Activated CD4-positive, alpha-beta memory T cell treated with anti-CD3 and anti-CD28 coated beads for 36 hours (primary cell): ENCODE data around the gene MUC16. TPM values are rescaled to one million over a fixed set of nuclear protein-coding genes. Genes with fewer than 3 reads are reported as not detected.

Experiments used
- CTCF ChIA-PET: fragments of 350-600 bp; sonication (Branson Sonifier 250); formaldehyde crosslinking; loops from one replicate; lab custom pipeline; 2021; ENCODE audit warnings: antibody characterized with exemption, inconsistent platforms; lab: Charles Lee
- POLR2A ChIA-PET: fragments of 350-600 bp; sonication (Branson Sonifier 250); formaldehyde crosslinking; loops from one replicate; lab custom pipeline; 2021; ENCODE audit warnings: antibody characterized with exemption; lab: Charles Lee
- DNase-seq: peaks from one replicate; pipeline ENCODE4 v3.0.0-alpha.2; 2020
- H3K27ac Mint-ChIP-seq: one replicate; pipeline ENCODE4 v1.8.0; 2021; ENCODE audit warnings: mixed read lengths
- H3K27me3 Mint-ChIP-seq: one replicate; pipeline ENCODE4 v1.8.0; 2021; ENCODE audit warnings: mixed read lengths
- H3K36me3 Mint-ChIP-seq: one replicate; pipeline ENCODE4 v1.8.0; 2021; ENCODE audit warnings: mixed read lengths
- H3K4me1 Mint-ChIP-seq: one replicate; pipeline ENCODE4 v1.8.0; 2021; ENCODE audit warnings: low read depth, mixed read lengths
- H3K4me3 Mint-ChIP-seq: one replicate; pipeline ENCODE4 v1.8.0; 2021; ENCODE audit warnings: mild to moderate bottlenecking, mixed read lengths
- H3K9me3 Mint-ChIP-seq: one replicate; pipeline ENCODE4 v1.8.0; 2021; ENCODE audit warnings: mixed read lengths
- intact Hi-C: fragments of 100-400 bp; cut with micrococcal nuclease; formaldehyde crosslinking; loops from one replicate; pipeline ENCODE4 v1.15.1; 2023
- total RNA-seq, 2 experiments: library from RNA; stranded (reverse); gene quantifications; one replicate each; pipeline ENCODE4 v1.2.3, GENCODE V29; 2021

Gene MUC16
- total RNA-seq, 2 experiments from 2014 or later: not detected

- DNase-seq: peak; percentile 13
- Mint-ChIP-seq H3K36me3 (no peaks in the 10 kb centered on the region), H3K27ac (no peak overlapping the region), H3K4me1 (no peaks in the 10 kb centered on the region), H3K27me3 (no peaks in the 10 kb centered on the region), H3K4me3 (no peak overlapping the region), H3K9me3 (no peaks in the 10 kb centered on the region)
- ChIA-PET POLR2A (interaction anchor here (0.6 kb wide), 1 partner anchor 10 kb away, joined by 3 read pairs; no protein-coding TSS in a partner anchor), CTCF (interaction anchor here (0.7 to 1.2 kb wide), 4 partner anchors 18 to 747 kb away, joined by 3 read pairs; no protein-coding TSS in a partner anchor)
- intact Hi-C loops: no loop called here
These were observed 22.0 kb downstream of the MUC16 start for GRCh38 chr19:8988204-8988603.

- H3K36me3 Mint-ChIP-seq: no peaks in the 10 kb centered on the region
- no peak overlapping the region for H3K4me3 Mint-ChIP-seq
- intact Hi-C loops: no loop called here
- H3K27me3 Mint-ChIP-seq: peaks cover under 1% of the 10 kb centered on the region
- no peaks in the 10 kb centered on the region for H3K4me1 Mint-ChIP-seq
- no peak for DNase-seq
- CTCF ChIA-PET: no interaction called here
- no peak overlapping the region for H3K27ac Mint-ChIP-seq
- peaks cover under 1% of the 10 kb centered on the region for H3K9me3 Mint-ChIP-seq
- POLR2A ChIA-PET: no interaction called here
These were observed 23.9 kb downstream of the MUC16 start for GRCh38 chr19:8986296-8986695.

- no peaks in the 10 kb centered on the region for H3K36me3 Mint-ChIP-seq
- no peak overlapping the region for H3K4me3 Mint-ChIP-seq
- peaks cover 9% of the 10 kb centered on the region for H3K9me3 Mint-ChIP-seq
- peak; percentile 8 for DNase-seq
- H3K4me1 Mint-ChIP-seq: no peaks in the 10 kb centered on the region
- ChIA-PET CTCF (no interaction called here), POLR2A (no interaction called here)
- H3K27ac Mint-ChIP-seq: no peak overlapping the region
- intact Hi-C loops: no loop called here
- peaks cover 17% of the 10 kb centered on the region for H3K27me3 Mint-ChIP-seq
These were observed 36.6 kb downstream of the MUC16 start for GRCh38 chr19:8973501-8974091.

GRCh38 chr19:8965887-8966286, 44.3 kb downstream of the MUC16 start:
- intact Hi-C loops: no loop called here
- CTCF ChIA-PET: no interaction called here
- no peak for DNase-seq

More at GRCh38 chr19:8965887-8966286, 44.3 kb downstream of the MUC16 start:
- no peak overlapping the region for H3K27ac Mint-ChIP-seq
- POLR2A ChIA-PET: no interaction called here
- H3K4me1 Mint-ChIP-seq: no peaks in the 10 kb centered on the region
- H3K27me3 Mint-ChIP-seq: peaks cover 9% of the 10 kb centered on the region
- H3K9me3 Mint-ChIP-seq: no peaks in the 10 kb centered on the region
- H3K4me3 Mint-ChIP-seq: no peak overlapping the region
- H3K36me3 Mint-ChIP-seq: no peaks in the 10 kb centered on the region

Other genes starting within 250 kb of the MUC16 start
- 10 to 100 TPM; 27.3 to 30.3 TPM for gene ZNF558, start 178.1 kb downstream of the MUC16 start, total RNA-seq
- gene MBD3L1, start 178.0 kb downstream of the MUC16 start, total RNA-seq: not detected
- not detected for gene OR1M1, start 76.7 kb upstream of the MUC16 start, total RNA-seq
- not detected for gene OR7G2, start 97.1 kb upstream of the MUC16 start, total RNA-seq
- gene OR7G1, start 105.4 kb upstream of the MUC16 start, total RNA-seq: not detected
- gene OR7G3, start 116.5 kb upstream of the MUC16 start, total RNA-seq: not detected
- gene ZNF317, start 130.0 kb upstream of the MUC16 start, total RNA-seq: 10 to 100 TPM; 31.8 to 31.9 TPM
- under 1 TPM in 1 of 2 experiments, not detected in 1; 0.17 TPM for gene OR7D2, start 168.6 kb upstream of the MUC16 start, total RNA-seq
- not detected for gene OR7D4, start 209.2 kb upstream of the MUC16 start, total RNA-seq
- gene OR7E24, start 240.5 kb upstream of the MUC16 start, total RNA-seq: not detected